ENCODE results near the gene SLC45A2.
"Not testable (repeated sequence)": the region's sequence is repeated elsewhere in the genome, so short reads cannot be mapped to it uniquely, and the experiment has no call there.

Gene SLC45A2

GRCh38 chr5:33978306-33978705, 6.2 kb downstream of the SLC45A2 start:
- H3K27me3 Mint-ChIP-seq = peaks cover 28% of the 10 kb centered on the region
- H3K27ac Mint-ChIP-seq (ENCODE audit: low read depth) = no peak overlapping the region

DNA sequence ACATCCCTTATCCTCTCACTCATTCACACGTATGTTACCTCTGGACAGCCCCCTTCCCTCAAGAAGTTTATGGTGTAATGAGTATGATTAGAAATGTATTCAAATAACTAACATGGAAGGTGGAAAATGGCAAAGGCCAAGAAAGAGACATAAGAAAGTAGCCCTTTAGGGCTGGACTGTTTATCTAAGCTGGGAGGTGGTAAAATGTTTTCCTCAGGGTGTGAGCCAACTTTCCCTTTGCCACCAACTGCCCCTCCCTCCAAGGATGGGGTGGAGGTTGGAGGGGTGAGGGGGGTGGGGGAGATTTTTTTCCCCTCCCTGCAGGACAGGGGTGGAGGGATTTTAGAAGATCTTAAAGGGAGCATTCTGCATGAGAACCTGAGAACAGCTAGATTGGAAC, 8.2 kb downstream of the SLC45A2 start:
- no peaks in the 10 kb centered on the region for H3K36me3 Mint-ChIP-seq (ENCODE audit: insufficient read depth)
- no peaks in the 10 kb centered on the region for H3K4me1 Mint-ChIP-seq
- H3K4me3 Mint-ChIP-seq = no peak overlapping the region
- no peak for DNase-seq (ENCODE audit: low spot score in 2 of 2)
- peaks cover 38% of the 10 kb centered on the region for H3K27me3 Mint-ChIP-seq
- H3K27ac Mint-ChIP-seq (ENCODE audit: low read depth) = no peak overlapping the region
- ATAC-seq (replicated peaks; ENCODE audit: extremely low read depth, poor library complexity, severe bottlenecking) = no peak
- H3K9me3 Mint-ChIP-seq = no peaks in the 10 kb centered on the region

More at GRCh38 chr5:33978306-33978705, 6.2 kb downstream of the SLC45A2 start:
- Mint-ChIP-seq H3K9me3 (no peaks in the 10 kb centered on the region), H3K36me3 (ENCODE audit: insufficient read depth) (no peaks in the 10 kb centered on the region), H3K4me1 (no peaks in the 10 kb centered on the region), H3K4me3 (no peak overlapping the region)
- DNase-seq (ENCODE audit: low spot score in 2 of 2) (no peak), ATAC-seq (replicated peaks; ENCODE audit: extremely low read depth, poor library complexity, severe bottlenecking) (no peak)

DNA sequence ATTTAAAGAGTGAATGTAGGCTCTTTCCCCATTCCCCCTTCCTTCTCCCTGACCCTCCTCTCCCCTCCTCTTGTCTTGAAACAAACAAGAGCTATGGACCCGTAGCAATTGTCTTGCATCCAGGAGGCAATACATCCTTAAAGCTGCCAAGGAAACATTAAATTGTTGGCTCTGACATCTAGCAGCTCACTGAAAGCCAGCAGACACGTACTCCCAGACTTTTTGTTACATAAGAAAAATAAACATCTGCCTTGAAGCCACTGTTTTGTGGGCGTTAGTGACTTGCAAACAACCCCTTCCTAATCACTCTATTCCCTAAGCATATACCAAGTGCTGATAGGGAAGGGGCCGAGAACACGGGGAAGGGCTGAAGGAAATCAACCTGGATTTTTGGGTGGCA, 8.6 kb downstream of the SLC45A2 start:
- no peak for ATAC-seq (replicated peaks; ENCODE audit: extremely low read depth, poor library complexity, severe bottlenecking)
- no peaks in the 10 kb centered on the region for H3K9me3 Mint-ChIP-seq
- H3K36me3 Mint-ChIP-seq (ENCODE audit: insufficient read depth) = no peaks in the 10 kb centered on the region
- no peak overlapping the region for H3K27ac Mint-ChIP-seq (ENCODE audit: low read depth)
- no peaks in the 10 kb centered on the region for H3K4me1 Mint-ChIP-seq
- H3K4me3 Mint-ChIP-seq = no peak overlapping the region
- no peak for DNase-seq (ENCODE audit: low spot score in 2 of 2)
- peaks cover 38% of the 10 kb centered on the region for H3K27me3 Mint-ChIP-seq

DNA sequence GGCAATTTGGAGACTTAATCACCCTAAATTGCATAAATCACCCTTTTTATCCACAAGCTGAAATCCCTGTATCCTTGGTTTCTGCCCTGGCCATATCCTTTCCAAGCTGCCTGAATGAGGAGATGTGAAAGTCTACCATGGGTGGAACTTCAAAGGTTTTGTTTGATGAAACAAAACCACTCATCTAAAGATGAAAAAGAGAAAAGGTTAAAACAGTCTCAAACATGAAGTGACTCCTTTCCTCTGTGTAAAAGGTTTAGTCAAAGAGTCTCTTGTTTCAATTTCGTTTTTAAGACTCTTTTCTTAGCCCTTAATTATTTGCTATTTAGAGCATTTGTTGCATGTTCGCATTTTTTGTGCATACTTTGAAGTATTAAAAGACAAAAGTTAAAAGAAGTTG, 11.2 kb downstream of the SLC45A2 start:
- Mint-ChIP-seq H3K27ac (ENCODE audit: low read depth) (no peak overlapping the region), H3K36me3 (ENCODE audit: insufficient read depth) (no peaks in the 10 kb centered on the region), H3K27me3 (peaks cover 38% of the 10 kb centered on the region), H3K4me1 (no peaks in the 10 kb centered on the region), H3K4me3 (no peak overlapping the region), H3K9me3 (no peaks in the 10 kb centered on the region)
- DNase-seq (ENCODE audit: low spot score in 2 of 2) (no peak), ATAC-seq (replicated peaks; ENCODE audit: extremely low read depth, poor library complexity, severe bottlenecking) (no peak)

- DNase-seq (ENCODE audit: low spot score in 2 of 2) (no peak), ATAC-seq (replicated peaks; ENCODE audit: extremely low read depth, poor library complexity, severe bottlenecking) (no peak)
- H3K4me1 Mint-ChIP-seq = no peaks in the 10 kb centered on the region
- H3K9me3 Mint-ChIP-seq = no peaks in the 10 kb centered on the region
- H3K36me3 Mint-ChIP-seq (ENCODE audit: insufficient read depth) = no peaks in the 10 kb centered on the region
- H3K4me3 Mint-ChIP-seq = no peak overlapping the region
- H3K27ac Mint-ChIP-seq (ENCODE audit: low read depth) = peak overlapping the region; percentile 70
- peaks cover 23% of the 10 kb centered on the region for H3K27me3 Mint-ChIP-seq
Observed at GRCh38 chr5:33969572-33970452, 14.7 kb downstream of the SLC45A2 start.

DNA sequence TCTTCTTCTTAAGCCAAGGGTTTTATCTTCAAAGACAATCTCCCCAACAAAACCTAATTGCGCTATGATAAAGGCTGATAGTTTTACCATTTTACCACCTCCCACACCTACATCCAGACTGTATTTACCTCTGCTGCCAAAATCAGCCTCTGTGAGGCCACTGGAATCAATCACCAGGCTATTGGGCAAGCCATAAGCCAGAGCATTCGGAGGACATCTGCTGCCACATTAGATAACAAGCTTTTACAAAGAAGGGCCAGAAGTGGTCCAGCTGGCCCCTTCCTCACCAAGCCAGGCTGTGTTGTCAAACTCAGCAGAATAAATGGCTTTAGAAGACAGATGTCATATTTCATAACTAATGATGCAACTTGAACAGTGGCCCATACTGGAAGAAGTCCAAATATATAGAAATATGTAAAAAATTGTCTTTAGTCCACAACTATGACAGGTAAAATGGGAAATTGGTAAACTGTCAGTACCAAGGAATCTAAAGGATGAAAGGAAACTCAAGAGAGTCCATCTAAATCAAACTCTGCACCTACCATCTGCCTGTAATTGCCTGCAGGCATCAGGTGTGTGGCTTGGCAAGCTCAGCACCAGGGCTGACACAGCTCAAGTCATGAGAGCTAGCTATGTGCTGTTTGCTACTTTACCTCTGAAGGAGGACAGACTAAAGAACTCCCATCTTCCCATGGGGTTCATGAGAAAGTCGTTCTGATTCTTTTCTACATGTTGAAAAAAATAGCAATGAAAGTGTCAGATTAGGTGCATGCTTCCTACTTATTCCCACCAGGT, 16.1 kb downstream of the SLC45A2 start:
- ATAC-seq (replicated peaks; ENCODE audit: extremely low read depth, poor library complexity, severe bottlenecking) (no peak), DNase-seq (ENCODE audit: low spot score in 2 of 2) (no peak)
- no peaks in the 10 kb centered on the region for H3K4me1 Mint-ChIP-seq
- no peaks in the 10 kb centered on the region for H3K9me3 Mint-ChIP-seq
- no peak overlapping the region for H3K4me3 Mint-ChIP-seq
- H3K27me3 Mint-ChIP-seq = peaks cover 10% of the 10 kb centered on the region
- H3K36me3 Mint-ChIP-seq (ENCODE audit: insufficient read depth) = no peaks in the 10 kb centered on the region
- H3K27ac Mint-ChIP-seq (ENCODE audit: low read depth) = no peak overlapping the region

DNA sequence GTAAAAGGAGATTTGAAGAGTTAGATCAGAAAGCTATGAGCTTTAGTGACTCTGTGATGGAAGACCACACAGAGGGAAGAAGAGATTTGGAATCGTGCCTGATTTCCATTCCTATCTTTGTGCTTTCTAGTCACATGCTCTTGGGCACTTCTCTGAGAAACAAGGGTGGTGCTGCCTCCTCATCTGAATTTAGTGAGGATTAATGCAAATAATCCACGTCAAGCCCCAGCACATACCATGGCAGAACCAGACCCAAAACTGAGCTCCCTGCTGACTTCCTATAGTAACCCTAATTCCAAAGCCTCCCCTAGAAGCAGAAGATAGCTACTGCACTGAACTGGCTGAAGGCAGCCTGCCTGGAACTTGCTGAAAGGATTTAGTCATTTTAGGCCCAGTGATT, 17.7 kb downstream of the SLC45A2 start:
- no peak overlapping the region for H3K4me3 Mint-ChIP-seq
- ATAC-seq (replicated peaks; ENCODE audit: extremely low read depth, poor library complexity, severe bottlenecking) (no peak), DNase-seq (ENCODE audit: low spot score in 2 of 2) (no peak)
- peaks cover under 1% of the 10 kb centered on the region for H3K27me3 Mint-ChIP-seq
- H3K27ac Mint-ChIP-seq (ENCODE audit: low read depth) = no peak overlapping the region
- H3K36me3 Mint-ChIP-seq (ENCODE audit: insufficient read depth) = no peaks in the 10 kb centered on the region
- no peaks in the 10 kb centered on the region for H3K9me3 Mint-ChIP-seq
- H3K4me1 Mint-ChIP-seq = no peaks in the 10 kb centered on the region

- Mint-ChIP-seq H3K4me3 (no peak overlapping the region), H3K36me3 (ENCODE audit: insufficient read depth) (no peaks in the 10 kb centered on the region), H3K9me3 (no peaks in the 10 kb centered on the region), H3K27ac (ENCODE audit: low read depth) (no peak overlapping the region), H3K4me1 (no peaks in the 10 kb centered on the region), H3K27me3 (peaks cover 23% of the 10 kb centered on the region)
- no peak for ATAC-seq (replicated peaks; ENCODE audit: extremely low read depth, poor library complexity, severe bottlenecking)
- no peak for DNase-seq (ENCODE audit: low spot score in 2 of 2)
Observed at GRCh38 chr5:33964132-33964700, 20.3 kb downstream of the SLC45A2 start.

GRCh38 chr5:33958176-33958575, 26.3 kb downstream of the SLC45A2 start:
- ATAC-seq (replicated peaks; ENCODE audit: extremely low read depth, poor library complexity, severe bottlenecking) (no peak), DNase-seq (ENCODE audit: low spot score in 2 of 2) (no peak)
- Mint-ChIP-seq H3K27me3 (peaks cover 51% of the 10 kb centered on the region), H3K27ac (ENCODE audit: low read depth) (no peak overlapping the region), H3K9me3 (no peaks in the 10 kb centered on the region), H3K36me3 (ENCODE audit: insufficient read depth) (peaks cover 2% of the 10 kb centered on the region), H3K4me3 (no peak overlapping the region), H3K4me1 (no peaks in the 10 kb centered on the region)

- H3K4me1 Mint-ChIP-seq = no peaks in the 10 kb centered on the region
- ATAC-seq (replicated peaks; ENCODE audit: extremely low read depth, poor library complexity, severe bottlenecking) (no peak), DNase-seq (ENCODE audit: low spot score in 2 of 2) (no peak)
- H3K27ac Mint-ChIP-seq (ENCODE audit: low read depth) = no peak overlapping the region
- H3K27me3 Mint-ChIP-seq = peaks cover 51% of the 10 kb centered on the region
- no peak overlapping the region for H3K4me3 Mint-ChIP-seq
- no peaks in the 10 kb centered on the region for H3K9me3 Mint-ChIP-seq
- H3K36me3 Mint-ChIP-seq (ENCODE audit: insufficient read depth) = peaks cover 2% of the 10 kb centered on the region
Observed at GRCh38 chr5:33957577-33958150, 26.8 kb downstream of the SLC45A2 start.

GRCh38 chr5:33952175-33952574, 32.3 kb downstream of the SLC45A2 start:
- H3K27ac Mint-ChIP-seq (ENCODE audit: low read depth) = not testable (repeated sequence)
- H3K27me3 Mint-ChIP-seq = peaks cover 11% of the 10 kb centered on the region

DNA sequence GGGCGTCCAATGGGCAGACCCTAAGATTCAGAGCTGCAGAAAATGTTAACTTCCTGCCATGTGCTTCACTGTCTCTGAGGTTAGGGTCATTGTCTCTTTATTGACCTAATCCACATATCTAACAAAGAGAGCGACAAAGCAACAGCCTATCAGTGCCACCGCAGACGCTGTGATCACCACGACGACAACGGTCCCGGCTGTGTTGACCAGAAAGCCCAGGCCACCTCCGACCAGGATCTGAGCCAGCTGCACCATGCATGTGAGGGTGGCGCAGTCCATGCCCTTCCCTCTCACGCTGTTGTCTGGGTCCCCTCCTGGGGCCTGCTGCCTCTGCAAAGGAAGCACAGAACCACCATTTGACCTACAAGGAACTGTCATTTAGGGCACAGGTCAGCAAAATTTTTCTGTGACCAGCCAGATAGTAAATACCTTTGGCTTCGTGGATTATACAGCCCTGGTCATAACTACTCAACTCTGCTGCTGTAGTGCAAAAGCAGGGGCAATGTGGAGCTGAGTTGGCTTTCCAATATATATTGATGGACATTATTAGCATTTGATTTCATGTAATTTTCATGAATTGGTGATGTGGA, 39.9 kb downstream of the SLC45A2 start:
- Mint-ChIP-seq H3K36me3 (ENCODE audit: insufficient read depth) (no peaks in the 10 kb centered on the region), H3K4me3 (no peak overlapping the region), H3K27me3 (peaks cover 52% of the 10 kb centered on the region), H3K4me1 (no peaks in the 10 kb centered on the region), H3K9me3 (no peaks in the 10 kb centered on the region), H3K27ac (ENCODE audit: low read depth) (no peak overlapping the region)
- DNase-seq (ENCODE audit: low spot score in 2 of 2) (no peak), ATAC-seq (replicated peaks; ENCODE audit: extremely low read depth, poor library complexity, severe bottlenecking) (no peak)

More at GRCh38 chr5:33952175-33952574, 32.3 kb downstream of the SLC45A2 start:
- ATAC-seq (replicated peaks; ENCODE audit: extremely low read depth, poor library complexity, severe bottlenecking); DNase-seq (ENCODE audit: low spot score in 2 of 2); H3K4me1 Mint-ChIP-seq; H3K36me3 Mint-ChIP-seq (ENCODE audit: insufficient read depth); H3K9me3 Mint-ChIP-seq; H3K4me3 Mint-ChIP-seq: not testable (repeated sequence)

All from central memory CD8-positive, alpha-beta T cell (primary cell).